NCI-H2029 (cell line): ENCODE results near the gene RAD18.

ENCODE experiments used
- DNase-seq: peaks from one replicate; lab custom pipeline; 2025; lab: John Stamatoyannopoulos, UW

Gene RAD18

GRCh38 chr3:8864402-8865350 is 98.6 kb downstream of the RAD18 start:
- no peak for DNase-seq

- DNase-seq = no peak
Measured at GRCh38 chr3:8863891-8864290, 99.4 kb downstream of the RAD18 start.

GRCh38 chr3:8857720-8858367 is 105.4 kb downstream of the RAD18 start:
- DNase-seq = no peak

GRCh38 chr3:8856721-8857120 is 106.6 kb downstream of the RAD18 start:
- no peak for DNase-seq

- DNase-seq = no peak
Measured at GRCh38 chr3:8856071-8856470, 107.2 kb downstream of the RAD18 start.

GRCh38 chr3:8854656-8855055 is 108.6 kb downstream of the RAD18 start:
- DNase-seq = no peak

- no peak for DNase-seq
Measured at GRCh38 chr3:8853081-8853480, 110.2 kb downstream of the RAD18 start.

GRCh38 chr3:8852511-8852910 is 110.8 kb downstream of the RAD18 start:
- DNase-seq = no peak

- DNase-seq = no peak
Measured at GRCh38 chr3:8851703-8852102, 111.6 kb downstream of the RAD18 start.

GRCh38 chr3:8848696-8849131 is 114.6 kb downstream of the RAD18 start:
- no peak for DNase-seq

- DNase-seq = no peak
Measured at GRCh38 chr3:8847317-8847716, 116.0 kb downstream of the RAD18 start.

- no peak for DNase-seq
Measured at GRCh38 chr3:8846176-8846575, 117.1 kb downstream of the RAD18 start.

GRCh38 chr3:8845641-8846040 is 117.6 kb downstream of the RAD18 start:
- no peak for DNase-seq

- no peak for DNase-seq
Measured at GRCh38 chr3:8843347-8843746, 119.9 kb downstream of the RAD18 start.

GRCh38 chr3:8842293-8842692 is 121.0 kb downstream of the RAD18 start:
- DNase-seq = no peak

GRCh38 chr3:8841472-8841871 is 121.8 kb downstream of the RAD18 start:
- DNase-seq = no peak

GRCh38 chr3:8840556-8840955 is 122.7 kb downstream of the RAD18 start:
- no peak for DNase-seq

GRCh38 chr3:8839607-8840325 is 123.5 kb downstream of the RAD18 start:
- no peak for DNase-seq

GRCh38 chr3:8838765-8839423 is 124.4 kb downstream of the RAD18 start:
- no peak for DNase-seq

GRCh38 chr3:8838234-8838633 is 125.0 kb downstream of the RAD18 start:
- DNase-seq = no peak

GRCh38 chr3:8837162-8837561 is 126.1 kb downstream of the RAD18 start:
- no peak for DNase-seq

GRCh38 chr3:8836096-8836495 is 127.2 kb downstream of the RAD18 start:
- no peak for DNase-seq
